Measurements from ENCODE around the gene CACNA1C.

GRCh38 chr12:2679816-2680675 lies 627.3 kb downstream of the CACNA1C start:
- TF ChIP-seq CTCF (IDR thresholded peaks at IDR 0.05) (no peak), POLR2AphosphoS5 (IDR thresholded peaks at IDR 0.05) (no peak), POLR2A (IDR thresholded peaks at IDR 0.05) (no peak), EP300 (IDR thresholded peaks at IDR 0.05) (no peak)

Measured in suprapubic skin (tissue), 4 donors.